Activated naive CD8-positive, alpha-beta T cell treated with anti-CD3 and anti-CD28 coated beads, Interleukin-2, amount 50 U/mL, for 16 hours (primary cell): ENCODE results near the gene HOXC6.
"Not testable (repeated sequence)": the region's sequence is repeated elsewhere in the genome, so short reads cannot be mapped to it uniquely, and the experiment has no call there.

Experiments
- DNase-seq: peaks from one replicate; pipeline ENCODE4 v3.0.0-alpha.2; 2020; ENCODE audit warnings: low read depth, low spot score

The HOXC6 gene

DNA sequence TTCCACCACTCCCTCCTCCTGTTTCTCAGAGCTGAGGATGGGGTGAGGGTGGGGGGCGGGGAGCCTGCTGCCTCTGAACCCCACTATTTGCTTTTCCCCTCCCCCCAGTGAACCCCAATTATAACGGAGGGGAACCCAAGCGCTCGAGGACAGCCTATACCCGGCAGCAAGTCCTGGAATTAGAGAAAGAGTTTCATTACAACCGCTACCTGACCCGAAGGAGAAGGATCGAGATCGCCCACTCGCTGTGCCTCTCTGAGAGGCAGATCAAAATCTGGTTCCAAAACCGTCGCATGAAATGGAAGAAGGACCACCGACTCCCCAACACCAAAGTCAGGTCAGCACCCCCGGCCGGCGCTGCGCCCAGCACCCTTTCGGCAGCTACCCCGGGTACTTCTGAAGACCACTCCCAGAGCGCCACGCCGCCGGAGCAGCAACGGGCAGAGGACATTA is 26.5 kb downstream of the HOXC6 start:
- no peak for DNase-seq

- DNase-seq: no peak
Measured at GRCh38 chr12:54055552-54055951, 27.3 kb downstream of the HOXC6 start.

- DNase-seq: no peak
Measured at GRCh38 chr12:54056110-54056509, 27.9 kb downstream of the HOXC6 start.

- DNase-seq: no peak
Measured at GRCh38 chr12:54058128-54058768, 30.0 kb downstream of the HOXC6 start.

DNA sequence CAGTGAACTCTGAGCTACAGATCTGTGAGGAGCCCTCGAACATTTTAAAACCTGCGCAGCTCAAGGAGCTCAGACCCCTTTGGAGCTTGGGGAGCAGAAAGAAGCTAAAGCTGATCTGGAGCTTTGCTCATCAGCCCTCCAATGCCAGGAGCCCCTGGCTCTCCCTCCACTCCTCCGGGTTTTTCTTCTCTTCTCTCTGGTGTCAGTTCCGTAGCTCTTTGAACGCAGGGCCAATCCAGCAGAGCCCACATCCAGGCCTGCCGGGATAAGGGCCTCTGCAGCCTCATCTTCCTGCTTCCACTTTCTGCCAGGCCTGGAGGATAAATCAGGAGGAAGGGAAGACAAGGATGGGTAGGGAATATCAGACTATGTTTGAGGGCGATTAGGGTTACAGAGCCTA is 31.4 kb downstream of the HOXC6 start:
- no peak for DNase-seq

DNA sequence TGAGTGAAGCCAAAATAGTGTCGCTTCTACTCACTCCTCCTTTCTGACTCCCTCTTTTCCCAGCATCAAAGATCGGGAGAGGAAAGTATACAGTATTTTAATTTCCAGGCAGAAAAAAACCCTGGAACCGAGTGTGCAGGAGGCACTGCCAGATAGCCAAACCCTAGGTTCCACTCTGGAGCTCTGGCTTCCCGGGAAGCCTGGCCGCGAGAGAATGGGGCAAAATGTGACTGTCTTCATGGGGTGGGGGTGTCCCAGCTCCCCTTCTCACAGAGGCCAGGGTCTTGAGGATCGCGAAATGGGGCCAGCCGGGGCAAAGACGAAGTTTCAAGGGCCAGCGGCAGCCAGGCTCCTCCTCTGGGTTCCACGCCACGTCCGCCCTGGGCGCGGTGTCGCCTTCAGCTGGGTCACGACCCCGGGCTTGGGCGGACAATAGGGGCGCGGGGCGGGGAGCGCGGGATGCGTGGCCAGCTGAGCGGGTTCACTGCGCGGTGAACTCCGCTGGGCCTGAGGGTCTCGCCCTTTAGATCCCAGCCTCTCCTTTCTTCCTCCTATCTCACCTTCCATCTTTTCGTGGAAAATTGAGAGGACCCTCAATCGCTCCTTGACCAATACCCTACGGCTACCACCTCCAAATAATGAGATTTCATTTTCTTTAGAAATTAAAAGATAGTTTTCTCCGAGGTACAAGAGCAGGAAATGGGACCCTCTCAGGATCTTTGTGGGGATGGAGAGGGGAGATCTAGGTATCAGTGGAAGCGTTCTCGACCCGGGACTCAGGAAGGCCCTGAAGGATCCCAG is 32.1 kb downstream of the HOXC6 start:
- DNase-seq: no peak

DNA sequence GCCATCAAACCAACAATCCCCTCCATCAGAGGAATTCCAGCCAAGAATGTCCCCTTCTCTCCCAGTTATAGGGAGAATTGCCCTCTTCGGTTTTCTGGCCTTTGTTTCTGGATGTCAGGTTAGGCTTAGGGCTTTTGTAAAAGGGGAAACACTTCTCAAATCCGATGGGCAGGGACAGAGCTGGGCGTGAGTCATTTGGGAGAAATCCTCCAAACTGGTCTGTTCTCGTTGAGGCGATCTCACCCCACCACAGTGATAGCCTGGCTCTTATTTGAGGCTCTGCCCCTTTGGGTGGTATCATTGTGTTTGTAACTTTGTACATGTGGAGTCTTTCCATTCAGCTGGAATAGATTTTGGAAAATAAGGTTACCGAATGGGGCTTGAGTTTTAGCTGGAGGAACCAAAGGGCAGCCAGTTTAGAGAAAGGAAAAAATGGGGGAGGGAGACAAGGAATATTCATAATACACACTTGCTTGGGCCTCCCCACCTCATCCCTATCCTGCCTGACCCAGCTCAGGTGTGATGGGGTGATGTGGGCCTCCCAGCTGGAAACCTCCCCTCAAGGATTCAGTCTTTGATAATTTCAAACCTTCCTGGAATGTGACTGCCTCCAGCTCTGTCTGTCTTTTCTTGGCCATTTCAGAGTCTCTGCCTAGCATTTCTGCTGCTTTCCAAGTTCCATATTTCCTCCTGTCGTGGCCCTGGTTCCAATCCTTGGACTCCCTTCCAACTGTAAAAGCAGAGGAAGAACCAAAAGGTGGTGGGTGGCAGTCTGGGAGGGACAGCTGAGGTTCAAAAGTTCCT is 32.9 kb downstream of the HOXC6 start:
- no peak for DNase-seq

- DNase-seq: no peak
Measured at GRCh38 chr12:54065677-54066076, 37.4 kb downstream of the HOXC6 start.

DNA sequence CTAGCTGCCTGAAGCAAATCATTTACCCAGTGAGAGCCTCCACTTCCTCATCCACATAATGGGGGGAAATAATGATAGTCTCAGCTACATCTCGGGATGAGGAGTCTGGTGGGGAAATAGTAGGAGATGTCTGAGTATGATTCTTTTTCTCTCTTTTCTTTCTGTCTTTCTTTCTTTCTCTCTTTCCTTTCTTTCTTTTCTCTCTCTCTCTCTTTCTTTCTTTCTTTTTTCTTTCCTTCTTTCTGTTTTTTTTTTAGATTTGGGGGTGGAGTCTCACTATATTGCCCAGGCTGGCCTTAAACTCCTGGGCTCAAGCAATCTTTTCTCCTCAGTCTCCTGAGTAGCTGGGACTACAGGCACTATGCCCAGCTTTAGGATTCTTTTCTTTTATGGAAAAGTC is 38.2 kb downstream of the HOXC6 start:
- no peak for DNase-seq

- DNase-seq: no peak
Measured at GRCh38 chr12:54068418-54069070, 40.3 kb downstream of the HOXC6 start.

DNA sequence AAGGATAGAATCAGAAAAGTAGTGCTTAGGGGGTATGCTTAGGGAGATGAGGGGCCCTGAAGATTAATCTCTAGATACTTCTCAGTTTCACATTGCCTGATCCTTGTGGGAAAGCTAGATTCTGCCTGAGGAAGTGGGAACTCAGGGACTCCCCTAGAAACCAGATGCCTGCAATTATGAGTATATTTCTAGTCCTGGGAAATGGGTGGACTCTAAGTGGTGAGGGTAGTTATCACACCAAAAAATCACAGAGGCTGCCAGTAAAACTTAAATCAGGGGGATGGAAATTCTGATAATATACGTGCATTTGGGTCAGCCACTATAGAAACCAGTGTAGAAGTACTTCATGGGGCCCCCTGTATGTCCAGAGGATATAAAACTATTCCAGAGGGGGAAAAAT is 43.7 kb downstream of the HOXC6 start:
- no peak for DNase-seq

GRCh38 chr12:54074308-54074707 is 46.1 kb downstream of the HOXC6 start:
- no peak for DNase-seq

- no peak for DNase-seq
Measured at GRCh38 chr12:54075409-54075808, 47.2 kb downstream of the HOXC6 start.

- DNase-seq: no peak
Measured at GRCh38 chr12:54075974-54076373, 47.7 kb downstream of the HOXC6 start.

GRCh38 chr12:54077843-54078242 is 49.6 kb downstream of the HOXC6 start:
- not testable (repeated sequence) for DNase-seq

- DNase-seq: not testable (repeated sequence)
Measured at GRCh38 chr12:54079115-54079514, 50.9 kb downstream of the HOXC6 start.
